ENCODE results near the gene AUTS2. TPM values are rescaled to one million over a fixed set of nuclear protein-coding genes. Genes with fewer than 3 reads are reported as not detected.

The AUTS2 gene
- total RNA-seq, 1 experiment from 2014 or later = 50.0 TPM

- no peak for TF ChIP-seq FOXP4 (CRISPR knock-in tag; IDR thresholded peaks at IDR 0.05)
- TF ChIP-seq ZNF232 (CRISPR knock-in tag; IDR thresholded peaks at IDR 0.05) = no peak
These were observed 882.8 kb downstream of the AUTS2 start (continued) for GRCh38 chr7:70480927-70481569.

GRCh38 chr7:70481570-70482123 lies 883.4 kb downstream of the AUTS2 start:
- ChIA-PET POLR2A (no interaction called here), CTCF (no interaction called here)
- H3K4me3 Mint-ChIP-seq = no peak overlapping the region
- TF ChIP-seq NR1H2 (CRISPR knock-in tag; IDR thresholded peaks at IDR 0.05) = no peak
- TF ChIP-seq ATF3 (CRISPR knock-in tag; conservative IDR thresholded peaks at IDR 0.05) = no peak
- DNase-seq (ENCODE audit: low spot score) = no peak
- no peak for ATAC-seq
- peaks cover 9% of the 10 kb centered on the region; the same call in 1 of the 2 replicates for H3K36me3 Mint-ChIP-seq
- H3K9me3 Mint-ChIP-seq = peaks cover 13% of the 10 kb centered on the region
- no peak overlapping the region for H3K27ac Mint-ChIP-seq
- no peaks in the 10 kb centered on the region for H3K4me1 Mint-ChIP-seq
- H3K27me3 Mint-ChIP-seq (ENCODE audit: low read depth) = no peaks in the 10 kb centered on the region; the same call in 1 of the 2 replicates

- Mint-ChIP-seq H3K4me3 (no peak overlapping the region), H3K27ac (no peak overlapping the region), H3K36me3 (peaks cover 9% of the 10 kb centered on the region; the same call in 1 of the 2 replicates), H3K4me1 (peaks cover 4% of the 10 kb centered on the region; the same call in 1 of the 2 replicates), H3K27me3 (ENCODE audit: low read depth) (no peaks in the 10 kb centered on the region; the same call in 1 of the 2 replicates), H3K9me3 (peaks cover 13% of the 10 kb centered on the region)
- TF ChIP-seq ZBTB21 (CRISPR knock-in tag; IDR thresholded peaks at IDR 0.05; ENCODE audit: borderline replicate concordance) (no peak), ZNF317 (CRISPR knock-in tag; IDR thresholded peaks at IDR 0.05; ENCODE audit: borderline replicate concordance, low read depth) (no peak), MAX (CRISPR knock-in tag; IDR thresholded peaks at IDR 0.05) (no peak), JUN (CRISPR knock-in tag; IDR thresholded peaks at IDR 0.05) (no peak), ZNF425 (CRISPR knock-in tag; conservative IDR thresholded peaks at IDR 0.05) (no peak), HMGA2 (CRISPR knock-in tag; IDR thresholded peaks at IDR 0.05) (no peak), ZNF121 (CRISPR knock-in tag; IDR thresholded peaks at IDR 0.05) (no peak), NFYB (CRISPR knock-in tag; conservative IDR thresholded peaks at IDR 0.05; ENCODE audit: low read depth) (no peak), NR3C1 (CRISPR knock-in tag; conservative IDR thresholded peaks at IDR 0.05; ENCODE audit: low read depth) (no peak), ATF3 (CRISPR knock-in tag; conservative IDR thresholded peaks at IDR 0.05) (no peak), HMGXB4 (CRISPR knock-in tag; IDR thresholded peaks at IDR 0.05) (no peak), CREM (CRISPR knock-in tag; IDR thresholded peaks at IDR 0.05) (no peak), SOX15 (CRISPR knock-in tag; IDR thresholded peaks at IDR 0.05) (no peak), OVOL2 (CRISPR knock-in tag; IDR thresholded peaks at IDR 0.05; ENCODE audit: borderline replicate concordance) (no peak)
- ATAC-seq (no peak), DNase-seq (ENCODE audit: low spot score) (no peak)
- ChIA-PET POLR2A (no interaction called here), CTCF (no interaction called here)
These were observed 886.0 kb downstream of the AUTS2 start for GRCh38 chr7:70484255-70484654.
